K562 (cell line): Measurements from ENCODE around the gene TBP. TPM values are rescaled to one million over a fixed set of nuclear protein-coding genes. Genes with fewer than 3 reads are reported as not detected.

Experiments used
- CGGBP1 ChIP-seq: fragments of 250-450 bp; sonication (Bioruptor Pico); IDR thresholded peaks from 2 replicates; pipeline ENCODE4 v1.9.0; 2021; ENCODE audit warnings: mild to moderate bottlenecking
- COPS2 ChIP-seq: fragments of 450-650 bp; conservative IDR thresholded peaks from 2 replicates; pipeline ENCODE4 v1.6.1; 2016; ENCODE audit warnings: mild to moderate bottlenecking, moderate library complexity
- DIDO1 ChIP-seq: fragments of 450-650 bp; IDR thresholded peaks from 2 replicates; pipeline ENCODE4 v1.6.1; 2016; ENCODE audit warnings: low read depth, missing biosample characterization, missing genetic modification characterization
- E2F3 ChIP-seq: fragments of 250-450 bp; sonication (Bioruptor Pico); IDR thresholded peaks from 2 replicates; pipeline ENCODE4 v1.4.0; 2020; ENCODE audit warnings: mild to moderate bottlenecking
- ELF1 ChIP-seq: fragments of 200-800 bp; sonication (Bioruptor generic); IDR thresholded peaks from 2 replicates; pipeline ENCODE4 v1.6.1; 2016; ENCODE audit warnings: missing genetic modification characterization, missing compliant biosample characterization
- GABPB1 ChIP-seq: sonication (generic); formaldehyde crosslinking; IDR thresholded peaks from 2 replicates; pipeline ENCODE4 v1.8.0; 2022; ENCODE audit warnings: mild to moderate bottlenecking, missing genetic modification reagents
- GABPB2 ChIP-seq: fragments of 250-450 bp; sonication (Bioruptor Pico); conservative IDR thresholded peaks from 2 replicates; pipeline ENCODE4 v1.5.1; 2021; ENCODE audit warnings: mild to moderate bottlenecking
- HNRNPLL ChIP-seq: fragments of 200-400 bp; formaldehyde crosslinking; IDR thresholded peaks from 2 replicates; pipeline ENCODE4 v1.6.1; 2017; ENCODE audit warnings: low read length, low read depth, mild to moderate bottlenecking; ENCODE audit not compliant: poor library complexity, severe bottlenecking
- JUNB ChIP-seq: fragments of 450-650 bp; formaldehyde crosslinking; conservative IDR thresholded peaks from 2 replicates; pipeline ENCODE4 v1.4.0; 2020; ENCODE audit warnings: mild to moderate bottlenecking
- KAT7 ChIP-seq: sonication (generic); formaldehyde crosslinking; IDR thresholded peaks from 2 replicates; pipeline ENCODE4 v1.8.0; 2022; ENCODE audit warnings: missing genetic modification reagents, mild to moderate bottlenecking, borderline replicate concordance
- MEF2A ChIP-seq: IDR thresholded peaks from 2 replicates; pipeline ENCODE4 v1.6.1; 2011; ENCODE audit warnings: low read depth, mild to moderate bottlenecking, low read length, moderate library complexity; ENCODE audit not compliant: control insufficient read depth
- NEUROD1 ChIP-seq: fragments of 150-350 bp; IDR thresholded peaks from 2 replicates; pipeline ENCODE4 v1.6.1; 2014; ENCODE audit warnings: borderline replicate concordance, low read length, low read depth; ENCODE audit not compliant: partially characterized antibody
- NFIC ChIP-seq: fragments of 450-650 bp; IDR thresholded peaks from 2 replicates; pipeline ENCODE4 v1.6.1; 2017; ENCODE audit warnings: mild to moderate bottlenecking, inconsistent platforms
- POLR2AphosphoS2 ChIP-seq: IDR thresholded peaks from 2 replicates; pipeline ENCODE4 v1.6.1; 2012; ENCODE audit warnings: low read length, improper control_type of control experiment
- RBBP5 ChIP-seq: fragments of 200-600 bp; sonication (generic); IDR thresholded peaks from 2 replicates; pipeline ENCODE4 v1.6.1; 2012; ENCODE audit warnings: borderline replicate concordance, mild to moderate bottlenecking, low read length, control low read depth, inconsistent platforms; ENCODE audit not compliant: insufficient read depth, poor library complexity, severe bottlenecking
- SNIP1 ChIP-seq: fragments of 450-650 bp; IDR thresholded peaks from 2 replicates; pipeline ENCODE4 v1.7.1; 2017; ENCODE audit warnings: low read depth, mild to moderate bottlenecking
- TEAD1 ChIP-seq, 2 experiments: fragments of 450-650 bp in 1 of 2; sonication (generic) in 1 of 2; formaldehyde crosslinking; IDR thresholded peaks; 2 replicates each; pipeline versions ENCODE4 v1.4.0 to v1.8.0; 2020 to 2022; ENCODE audit warnings: mild to moderate bottlenecking in 2 of 2, missing genetic modification reagents in 1 of 2
- THAP12 ChIP-seq: fragments of 250-450 bp; sonication (Bioruptor Pico); IDR thresholded peaks from 2 replicates; pipeline ENCODE4 v1.9.0; 2021; ENCODE audit warnings: mild to moderate bottlenecking, inconsistent platforms
- ZNF41 ChIP-seq: fragments of 250-450 bp; sonication (Bioruptor Pico); conservative IDR thresholded peaks from 2 replicates; pipeline ENCODE4 v1.4.0; 2020; ENCODE audit warnings: mild to moderate bottlenecking
- ZNF717 ChIP-seq: fragments of 250-450 bp; sonication (Bioruptor Pico); IDR thresholded peaks from 2 replicates; pipeline ENCODE4 v1.5.0; 2021
- polyA plus RNA-seq, 8 experiments: library from polyadenylated mRNA; depleted of rRNA in 4 of 8; stranded (reverse) in 5 of 8; unstranded in 3 of 8; fragments of >200 nt; fragmentation: Nextera tagmentation in 2 of 8; fragmentation: Illumina TruSeq in 1 of 8; extraction: Ambion mirVana in 2 of 8; extraction: Trizol in 1 of 8; gene quantifications; 2 replicates each; pipeline versions ENCODE4 v1.2.1 to v1.2.3, GENCODE V29; 2011 to 2014; ENCODE audit warnings: inconsistent platforms in 1 of 8, missing spikeins in 1 of 8
- total RNA-seq, 7 experiments: library from RNA; depleted of rRNA in 6 of 7; stranded (reverse); fragments of >200 nt in 6 of 7; fragmentation: Illumina TruSeq in 2 of 7; extraction: Trizol in 2 of 7; gene quantifications; 2 replicates each; pipeline versions ENCODE4 v1.2.1 to v1.2.3, GENCODE V29; 2011 to 2021; ENCODE audit warnings: low replicate concordance in 1 of 7
- TF ChIP-seq, protein P1 (sequence below): sonication (generic); formaldehyde crosslinking; IDR thresholded peaks from 2 replicates; pipeline ENCODE4 v1.8.0; 2023; ENCODE audit warnings: mild to moderate bottlenecking, missing genetic modification reagents

Gene TBP
- total and polyA plus RNA-seq, 9 of the 15 experiments (the other 6 are each of a cell fraction or from before 2014, with no cell fraction given) = 28.5 to 86.1 (median 39.5) TPM

DNA sequence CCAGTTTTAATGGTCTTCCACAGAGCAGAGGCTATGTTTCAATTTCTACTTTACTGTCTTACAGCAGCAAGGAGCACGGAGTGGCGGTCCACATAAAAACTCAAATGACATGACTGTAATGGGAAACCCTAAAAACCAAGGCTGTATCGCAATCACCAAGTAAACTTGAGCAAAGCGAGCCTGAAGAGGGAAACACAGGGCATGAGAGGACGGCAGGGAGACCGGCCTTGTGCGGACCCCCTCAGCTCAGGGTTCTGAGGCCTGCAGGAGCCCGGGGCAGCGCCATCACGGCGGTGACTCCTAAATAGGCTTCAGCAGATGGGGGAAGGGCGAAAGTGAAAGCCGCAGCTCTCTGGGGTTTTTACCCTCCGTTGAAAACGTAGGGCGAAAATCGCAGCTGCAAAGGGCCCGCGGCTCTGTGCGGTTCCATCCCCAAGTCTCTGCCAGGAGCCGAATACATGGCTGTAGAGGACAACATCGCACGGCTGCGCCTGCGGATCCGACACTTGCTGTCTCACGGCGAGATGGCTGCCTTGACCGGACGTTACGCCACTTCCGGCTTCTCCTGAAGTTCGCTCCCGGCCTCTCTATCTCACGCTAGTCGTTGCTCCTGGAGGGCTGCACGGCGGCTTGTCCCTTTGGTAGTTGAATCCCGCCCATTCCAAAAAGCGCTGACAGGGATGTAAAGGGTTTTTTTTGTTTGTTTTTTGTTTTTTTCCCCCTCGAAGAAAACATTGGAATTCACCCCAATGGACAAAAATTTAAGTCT is 1.2 kb upstream of the TBP start, which contains the start of gene PSMB1 (continued):
- TF ChIP-seq, protein P1, sequence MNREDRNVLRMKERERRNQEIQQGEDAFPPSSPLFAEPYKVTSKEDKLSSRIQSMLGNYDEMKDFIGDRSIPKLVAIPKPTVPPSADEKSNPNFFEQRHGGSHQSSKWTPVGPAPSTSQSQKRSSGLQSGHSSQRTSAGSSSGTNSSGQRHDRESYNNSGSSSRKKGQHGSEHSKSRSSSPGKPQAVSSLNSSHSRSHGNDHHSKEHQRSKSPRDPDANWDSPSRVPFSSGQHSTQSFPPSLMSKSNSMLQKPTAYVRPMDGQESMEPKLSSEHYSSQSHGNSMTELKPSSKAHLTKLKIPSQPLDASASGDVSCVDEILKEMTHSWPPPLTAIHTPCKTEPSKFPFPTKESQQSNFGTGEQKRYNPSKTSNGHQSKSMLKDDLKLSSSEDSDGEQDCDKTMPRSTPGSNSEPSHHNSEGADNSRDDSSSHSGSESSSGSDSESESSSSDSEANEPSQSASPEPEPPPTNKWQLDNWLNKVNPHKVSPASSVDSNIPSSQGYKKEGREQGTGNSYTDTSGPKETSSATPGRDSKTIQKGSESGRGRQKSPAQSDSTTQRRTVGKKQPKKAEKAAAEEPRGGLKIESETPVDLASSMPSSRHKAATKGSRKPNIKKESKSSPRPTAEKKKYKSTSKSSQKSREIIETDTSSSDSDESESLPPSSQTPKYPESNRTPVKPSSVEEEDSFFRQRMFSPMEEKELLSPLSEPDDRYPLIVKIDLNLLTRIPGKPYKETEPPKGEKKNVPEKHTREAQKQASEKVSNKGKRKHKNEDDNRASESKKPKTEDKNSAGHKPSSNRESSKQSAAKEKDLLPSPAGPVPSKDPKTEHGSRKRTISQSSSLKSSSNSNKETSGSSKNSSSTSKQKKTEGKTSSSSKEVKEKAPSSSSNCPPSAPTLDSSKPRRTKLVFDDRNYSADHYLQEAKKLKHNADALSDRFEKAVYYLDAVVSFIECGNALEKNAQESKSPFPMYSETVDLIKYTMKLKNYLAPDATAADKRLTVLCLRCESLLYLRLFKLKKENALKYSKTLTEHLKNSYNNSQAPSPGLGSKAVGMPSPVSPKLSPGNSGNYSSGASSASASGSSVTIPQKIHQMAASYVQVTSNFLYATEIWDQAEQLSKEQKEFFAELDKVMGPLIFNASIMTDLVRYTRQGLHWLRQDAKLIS (CRISPR knock-in tag) = peak; percentile 81
- TF ChIP-seq ZNF717 (no peak), SNIP1 (peak; percentile 86), NFIC (peak; percentile 62), GABPB2 (CRISPR knock-in tag) (0 out of 2 replicates have a peak, but pooled peaks have one; percentile 49), POLR2AphosphoS2 (no peak), THAP12 (peak; percentile 98), DIDO1 (tag) (peak; percentile 10), TEAD1 (CRISPR knock-in tag; IDR thresholded peaks at IDR 0.05) (peak in 1 of 2 experiments; percentile 75; a peak in 2 of 4 replicates), E2F3 (CRISPR knock-in tag) (no peak), CGGBP1 (peak; percentile 3; the same call in 1 of the 2 replicates), ZNF41 (no peak), RBBP5 (peak; percentile 98), MEF2A (no peak), JUNB (CRISPR knock-in tag) (no peak), ELF1 (tag) (peak; percentile 89), NEUROD1 (peak; percentile 59), GABPB1 (CRISPR knock-in tag) (peak; percentile 96), COPS2 (no peak), HNRNPLL (peak; percentile 86), KAT7 (CRISPR knock-in tag) (peak; percentile 94)
